ENCODE measurements around the gene KCNJ16.

KCNJ16 gene

DNA sequence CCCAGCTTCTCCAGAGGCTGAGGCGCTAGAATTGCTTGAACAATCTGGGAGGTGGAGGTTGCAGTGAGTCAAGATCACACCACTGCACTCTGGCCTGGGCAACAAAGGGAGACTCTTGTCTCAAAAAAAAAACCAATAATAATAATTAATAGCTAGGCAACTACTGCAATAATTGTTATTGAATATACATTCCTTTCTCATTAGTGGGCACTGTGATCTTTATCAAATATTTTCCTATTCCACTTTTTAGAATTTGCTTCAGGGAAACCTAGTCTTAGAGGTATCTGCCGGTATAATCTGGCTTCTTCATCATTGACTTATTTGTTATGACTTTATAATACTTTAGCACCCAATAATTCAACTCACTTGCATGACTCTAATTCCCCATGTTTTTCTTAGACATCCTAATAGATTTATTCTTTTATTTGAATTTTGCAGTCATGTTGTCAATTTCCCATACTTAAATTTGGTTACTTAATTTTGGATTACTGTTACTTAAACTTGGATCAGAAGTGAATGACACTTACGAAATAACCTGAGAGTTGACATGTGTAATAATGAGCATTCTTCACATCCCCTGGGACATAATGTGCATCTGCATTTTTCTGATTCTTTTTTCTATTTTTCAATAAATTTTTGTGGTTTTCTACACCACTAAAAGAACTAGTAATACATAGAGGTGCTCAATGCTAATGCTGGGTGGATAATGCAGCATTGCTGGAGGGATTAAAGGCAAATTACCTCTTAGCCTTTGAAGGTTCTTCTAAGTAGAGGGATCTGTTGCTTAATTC is 25.0 kb upstream of the KCNJ16 start:
- no peak overlapping the region for H3K4me3 ChIP-seq (ENCODE audit: low read depth, low read length)
- no peak for DNase-seq (ENCODE audit: low read depth, low spot score)
- CTCF ChIA-PET = no interaction called here
- POLR2A ChIA-PET = no interaction called here
- TF ChIP-seq CTCF (IDR thresholded peaks at IDR 0.05; ENCODE audit: insufficient read depth, low read length, missing control alignments) = no peak

DNA sequence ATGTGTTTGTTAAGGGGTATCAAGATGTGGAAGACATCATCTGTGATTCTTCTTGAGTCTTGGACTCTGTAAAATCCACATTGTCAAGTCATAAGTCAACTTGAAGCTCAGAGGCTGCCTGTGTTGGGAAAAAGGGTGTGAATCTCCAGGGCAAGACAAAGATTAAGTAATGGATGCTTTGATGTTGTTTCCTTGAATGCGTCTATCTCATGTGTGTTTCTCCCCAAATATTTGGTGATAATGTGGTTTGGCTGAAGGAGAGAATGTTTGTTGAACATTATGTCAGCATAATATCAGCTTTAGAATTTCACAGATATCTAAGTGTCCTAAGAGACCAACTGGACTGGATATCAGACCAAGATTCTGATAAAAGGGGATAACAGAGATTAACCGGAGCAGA is 24.1 kb upstream of the KCNJ16 start:
- no peak for TF ChIP-seq CTCF (IDR thresholded peaks at IDR 0.05; ENCODE audit: insufficient read depth, low read length, missing control alignments)
- H3K4me3 ChIP-seq (ENCODE audit: low read depth, low read length) = no peak overlapping the region
- POLR2A ChIA-PET = no interaction called here
- CTCF ChIA-PET = no interaction called here
- no peak for DNase-seq (ENCODE audit: low read depth, low spot score)

DNA sequence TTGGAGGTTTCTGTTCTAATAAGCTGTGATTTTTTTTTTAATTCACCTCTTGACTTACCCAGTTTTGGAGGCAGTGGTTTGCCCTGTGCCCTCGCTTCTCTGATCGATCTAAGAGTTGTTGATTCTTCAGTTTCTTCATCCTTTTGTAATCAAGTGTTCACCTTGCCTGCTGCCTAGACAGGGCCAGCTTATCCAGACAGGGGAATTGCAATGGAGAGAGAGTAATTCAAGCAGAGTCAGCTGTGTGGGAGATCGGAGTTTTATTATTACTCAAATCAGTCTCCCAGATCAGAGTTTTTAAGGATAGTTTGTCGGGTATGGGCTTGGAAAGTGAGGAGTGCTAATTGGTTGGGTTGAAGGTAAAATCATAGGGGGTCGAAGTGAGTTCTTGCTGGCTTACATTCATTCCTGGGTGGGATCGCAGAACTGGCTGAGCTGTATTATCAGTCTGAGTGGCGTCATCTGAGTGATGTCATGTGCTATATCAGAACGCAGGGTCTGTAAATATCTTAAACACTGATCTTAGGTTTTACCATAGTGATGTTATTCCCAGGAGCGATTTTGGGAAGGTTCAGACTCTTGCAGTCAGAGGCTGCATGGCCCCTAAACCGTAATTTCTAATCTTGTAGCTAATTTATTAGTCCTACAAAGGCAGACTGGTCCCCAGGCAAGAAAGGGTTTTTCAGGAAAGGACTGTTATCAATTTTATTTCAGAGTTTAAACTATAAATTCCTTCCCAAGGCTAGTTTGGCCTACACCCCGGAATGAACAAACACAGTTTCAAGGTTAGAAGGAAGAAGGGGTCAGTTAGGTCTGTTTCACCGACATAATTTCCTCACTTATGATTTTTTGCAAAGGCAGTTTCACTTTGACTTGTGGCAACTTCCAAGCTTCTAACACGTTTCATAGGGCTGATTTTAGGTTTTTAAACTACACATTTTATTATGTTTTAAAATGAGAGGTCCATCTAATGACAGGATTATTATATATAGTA is 21.5 kb upstream of the KCNJ16 start:
- ChIA-PET POLR2A (interaction anchor here (0.6 kb wide), 1 partner anchor 345 kb away, joined by 3 read pairs; no protein-coding TSS in a partner anchor), CTCF (interaction anchor here (0.6 kb wide), 1 partner anchor 445 kb away, joined by 3 read pairs; no protein-coding TSS in a partner anchor)
- TF ChIP-seq CTCF (IDR thresholded peaks at IDR 0.05; ENCODE audit: insufficient read depth, low read length, missing control alignments) = no peak
- no peak for DNase-seq (ENCODE audit: low read depth, low spot score)
- no peak overlapping the region for H3K4me3 ChIP-seq (ENCODE audit: low read depth, low read length)

GRCh38 chr17:70055000-70055399 is 20.0 kb upstream of the KCNJ16 start:
- DNase-seq (ENCODE audit: low read depth, low spot score) = no peak
- ChIA-PET CTCF (interaction anchor here (1.3 kb wide), 1 partner anchor 447 kb away, joined by 3 read pairs; no protein-coding TSS in a partner anchor), POLR2A (no interaction called here)
- H3K4me3 ChIP-seq (ENCODE audit: low read depth, low read length) = no peak overlapping the region
- no peak for TF ChIP-seq CTCF (IDR thresholded peaks at IDR 0.05; ENCODE audit: insufficient read depth, low read length, missing control alignments)

DNA sequence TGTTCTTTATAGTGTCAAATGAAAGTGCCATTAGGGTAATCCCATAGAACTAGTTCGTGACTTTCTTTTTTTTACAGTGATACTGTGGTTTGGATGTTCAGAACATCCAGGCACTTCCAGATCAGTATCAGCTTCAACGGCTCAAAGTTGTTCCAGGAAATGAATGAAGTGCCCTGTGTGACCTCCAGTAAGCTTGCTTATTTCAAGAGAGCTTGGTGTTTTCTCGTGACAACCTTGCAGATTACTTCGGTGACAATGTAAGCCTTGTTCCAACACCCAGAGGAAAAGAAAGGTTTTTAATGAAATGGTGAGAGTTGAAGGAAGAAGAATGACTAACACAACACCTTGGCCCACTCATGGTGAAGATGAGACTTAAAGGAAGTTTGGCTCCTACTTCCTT is 16.0 kb upstream of the KCNJ16 start:
- ChIA-PET POLR2A (no interaction called here), CTCF (no interaction called here)
- TF ChIP-seq CTCF (IDR thresholded peaks at IDR 0.05; ENCODE audit: insufficient read depth, low read length, missing control alignments) = no peak
- no peak for DNase-seq (ENCODE audit: low read depth, low spot score)
- no peak overlapping the region for H3K4me3 ChIP-seq (ENCODE audit: low read depth, low read length)

- ChIA-PET CTCF (no interaction called here), POLR2A (no interaction called here)
- no peak for TF ChIP-seq CTCF (IDR thresholded peaks at IDR 0.05; ENCODE audit: insufficient read depth, low read length, missing control alignments)
- DNase-seq (ENCODE audit: low read depth, low spot score) = no peak
- no peak overlapping the region for H3K4me3 ChIP-seq (ENCODE audit: low read depth, low read length)
Measured at GRCh38 chr17:70059649-70060048, 15.4 kb upstream of the KCNJ16 start.

Data from AG04449 (cell line).